Nasal cavity respiratory epithelium epithelial cell of viscerocranial mucosa (primary cell): ENCODE measurements around the gene SLC12A6. TPM values are rescaled to one million over a fixed set of nuclear protein-coding genes. Genes with fewer than 3 reads are reported as not detected.

Experiments
- total RNA-seq: library from RNA; depleted of rRNA; stranded (reverse); fragments of >200 nt; gene quantifications from 2 replicates; pipeline ENCODE4 v1.2.3, GENCODE V29; 2014

Gene SLC12A6
- 24.3 and 60.5 TPM in 2 replicates for total RNA-seq

DNA sequence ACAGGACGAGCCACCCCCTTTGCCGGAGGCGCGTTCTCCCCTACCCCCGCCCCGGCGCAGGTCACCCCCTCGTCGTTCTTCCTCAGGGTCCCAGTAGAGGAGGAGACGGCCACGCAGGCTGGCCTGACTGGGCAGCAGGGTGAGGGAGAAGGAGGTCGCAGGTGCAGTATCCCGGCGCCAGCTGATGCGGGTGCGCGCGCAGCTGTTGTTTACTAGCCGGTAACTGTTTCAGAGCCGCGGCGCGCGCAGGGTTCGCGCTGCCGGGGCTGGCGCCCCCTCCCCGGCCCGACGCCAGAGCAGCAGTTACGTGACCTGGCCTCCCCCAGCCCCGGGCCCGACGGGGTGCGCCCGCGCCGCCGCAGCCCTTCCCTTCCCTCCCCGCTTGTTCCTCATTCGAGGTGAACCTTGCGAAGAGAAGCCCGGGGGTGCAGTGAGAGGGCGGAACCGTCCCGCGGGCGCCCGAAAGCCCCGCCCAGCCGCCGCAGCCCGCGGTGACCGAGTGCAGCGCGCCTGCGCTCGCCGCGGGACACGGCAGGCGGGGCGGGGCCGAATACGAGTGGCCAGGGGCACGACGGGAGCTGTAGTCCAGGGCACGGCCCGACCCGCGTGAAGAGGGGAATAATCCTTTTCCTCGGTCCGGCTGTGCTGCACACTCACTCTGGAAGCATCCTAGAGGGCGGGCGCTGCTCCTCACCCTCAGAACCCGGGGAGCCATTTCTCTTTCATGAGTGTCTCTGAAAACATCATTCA is at the start of gene SLC12A6:
TSS of gene SLC12A6 (minus strand) at position 225 of the 750 bp plus-strand sequence. CDS start 1,101 bp downstream, outside the sequence.

DNA sequence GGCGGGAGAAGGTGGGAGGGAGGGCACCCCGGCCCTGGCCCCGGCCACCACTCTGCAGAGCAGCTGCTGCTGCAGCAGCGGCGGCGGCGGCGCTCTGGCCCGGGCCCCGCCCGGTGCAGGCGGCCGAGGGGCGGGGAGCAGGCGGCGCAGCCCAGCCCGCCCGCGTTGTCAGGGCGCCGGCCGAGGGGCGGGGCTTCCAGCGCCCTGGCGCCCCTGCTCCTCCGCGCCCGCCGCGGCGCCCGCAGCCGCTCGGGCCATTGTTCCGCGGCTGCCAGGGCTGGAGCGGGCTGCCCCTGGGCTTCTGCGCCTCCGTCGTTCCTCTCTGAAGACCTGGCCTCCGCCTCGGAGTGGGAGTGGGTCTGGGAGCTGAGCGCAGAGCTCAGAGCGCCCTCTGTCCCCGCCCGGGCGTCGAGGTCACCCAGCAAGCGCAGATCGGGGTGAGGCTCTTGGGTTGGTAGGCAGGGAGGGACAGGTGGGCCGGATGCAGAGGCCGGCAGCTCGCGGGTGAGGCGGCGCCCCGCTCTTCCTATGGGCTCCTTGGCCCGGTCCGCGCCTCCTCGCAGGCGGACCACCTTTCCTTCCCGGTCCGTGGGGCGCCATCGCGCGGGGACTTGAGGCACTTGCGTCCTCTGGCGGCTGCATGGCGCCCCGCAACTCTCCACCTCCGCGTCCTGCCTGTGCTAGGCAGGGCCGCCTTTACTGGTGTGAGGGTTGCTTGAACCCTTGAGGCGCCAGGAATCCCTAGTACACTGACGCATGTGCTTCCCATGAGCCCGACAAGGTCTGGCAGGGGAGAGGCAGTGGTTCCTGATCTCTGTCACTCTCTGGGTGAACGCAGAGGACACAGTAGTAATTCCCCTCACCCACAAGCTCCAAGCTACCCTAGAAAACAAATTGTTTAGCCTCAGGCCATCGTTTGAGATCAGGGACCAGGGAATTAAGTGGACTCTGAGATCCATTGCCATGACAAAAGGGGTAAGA is 29.8 kb upstream of the SLC12A6 start, which contains the start of gene LPCAT4:
TSS of gene LPCAT4 (minus strand) at position 96 of the 981 bp plus-strand sequence. CDS start 96 bp downstream, outside the sequence.

DNA sequence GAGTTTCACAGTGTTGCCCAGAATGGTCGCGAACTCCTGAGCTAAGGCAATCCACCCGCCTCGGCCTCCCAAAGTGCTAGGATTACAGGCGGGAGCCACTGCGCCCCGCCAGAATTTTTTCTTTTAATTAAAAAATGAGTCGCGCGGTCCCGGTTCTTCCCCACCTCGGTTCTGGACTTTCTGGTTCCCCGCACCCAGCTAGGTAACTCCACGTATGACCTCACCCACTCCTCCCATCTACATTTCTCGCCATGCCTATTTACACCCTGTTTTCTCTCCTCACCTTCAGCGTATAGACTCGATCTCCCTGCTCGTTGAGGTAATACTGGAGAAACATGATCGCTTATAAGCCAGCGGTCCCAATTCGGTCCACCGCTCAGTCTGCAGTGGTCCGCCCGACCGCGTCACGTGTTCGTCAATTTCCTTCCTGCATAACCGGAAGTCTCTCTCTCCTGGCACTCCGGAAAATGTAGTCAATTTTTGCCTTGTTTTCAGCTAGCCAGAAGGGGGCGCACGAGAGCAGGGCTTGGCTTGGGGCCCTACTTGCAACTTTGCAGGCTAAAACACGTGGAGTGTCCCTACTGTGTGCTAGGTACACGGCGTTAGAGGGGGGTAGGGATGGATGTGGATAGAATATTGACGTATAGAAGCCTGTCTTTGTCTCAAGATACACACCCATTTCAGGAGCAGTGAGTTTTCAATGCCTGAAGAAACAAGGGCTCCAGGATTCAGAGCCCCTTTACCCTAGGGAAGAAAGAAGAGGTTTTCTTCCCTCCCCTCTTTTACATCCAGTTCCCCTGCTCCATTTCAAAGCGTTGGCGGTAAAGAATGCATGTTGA is 5.4 kb upstream of the SLC12A6 start, which contains the start of the genes NOP10 and NUTM1:
TSS of gene NOP10 (minus strand) at position 400 of the 839 bp plus-strand sequence. CDS start at position 337, 63 bp downstream.
TSS of gene NUTM1 (plus strand) at position 579 of the 839 bp plus-strand sequence. CDS start 382 bp downstream, outside the sequence.

DNA sequence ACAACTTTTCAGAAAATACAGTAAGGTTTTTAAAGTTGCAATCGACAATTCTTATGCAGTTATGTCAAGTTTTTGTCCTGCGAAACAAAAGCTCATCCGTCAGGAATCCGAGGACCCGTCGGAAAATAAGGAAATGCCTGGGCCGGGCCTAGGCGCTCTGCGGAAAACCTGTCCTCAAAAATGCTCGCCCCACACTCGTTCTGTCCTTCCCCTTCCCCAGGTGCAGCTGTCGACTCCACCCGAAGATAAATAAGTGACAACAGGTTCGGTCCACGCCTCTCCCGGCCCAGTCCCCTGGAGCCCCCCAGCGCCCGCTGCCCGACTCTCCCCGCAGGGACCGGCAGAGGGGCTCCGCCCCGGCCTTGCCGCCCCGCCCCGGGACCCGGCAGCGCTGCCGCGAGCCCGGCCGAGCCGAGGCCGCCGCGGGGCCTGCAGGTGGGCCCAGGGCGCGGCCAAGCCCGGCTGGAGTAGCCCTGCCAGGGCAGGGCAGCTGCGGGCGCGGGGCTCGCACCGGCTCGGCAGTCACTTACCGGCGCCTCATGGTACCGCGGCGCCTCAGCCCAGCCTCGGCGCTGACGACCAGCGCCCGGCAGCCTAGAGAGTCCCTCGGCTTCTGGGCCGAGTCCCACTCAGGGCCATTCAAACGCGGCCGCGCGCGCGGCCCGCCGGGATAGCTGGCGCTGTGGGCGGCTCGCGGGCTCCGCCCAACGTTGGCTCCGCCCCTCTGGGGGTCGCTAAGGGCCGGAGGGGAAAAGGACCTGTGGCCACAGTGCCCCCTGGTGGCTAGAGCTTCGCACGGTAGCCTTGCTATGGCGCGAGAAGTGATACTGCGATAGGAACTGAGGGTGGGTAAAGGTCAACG is 127.9 kb downstream of the SLC12A6 start, which contains the start of gene KATNBL1:
TSS of gene KATNBL1 (minus strand) at position 676 of the 862 bp plus-strand sequence. CDS start 46,420 bp downstream, outside the sequence.

Other genes with a start within 250 kb of the SLC12A6 start
- gene EMC7, start 235.9 kb downstream of the SLC12A6 start, total RNA-seq = 50.2 and 60.1 TPM in 2 replicates
- 2.4 and 2.7 TPM in 2 replicates for gene PGBD4, start 235.7 kb downstream of the SLC12A6 start, total RNA-seq
- gene KATNBL1, start 127.7 kb downstream of the SLC12A6 start, total RNA-seq = 49.9 and 57.9 TPM in 2 replicates
- gene EMC4, start 112.8 kb downstream of the SLC12A6 start, total RNA-seq = 131 and 198 TPM in 2 replicates
- gene NOP10, start 5.4 kb upstream of the SLC12A6 start, total RNA-seq = 122 and 168 TPM in 2 replicates
- not detected in 2 replicates for gene NUTM1, start 5.5 kb upstream of the SLC12A6 start, total RNA-seq
- gene LPCAT4, start 29.4 kb upstream of the SLC12A6 start, total RNA-seq = 4.8 and 9.9 TPM in 2 replicates
- gene GOLGA8A, start 100.0 kb upstream of the SLC12A6 start, total RNA-seq = 12.0 and 21.2 TPM in 2 replicates
- gene GOLGA8B, start 245.9 kb upstream of the SLC12A6 start, total RNA-seq = 27.7 and 30.5 TPM in 2 replicates